NCI-H345 (cell line): ENCODE results near the gene PRPH.
A peak's percentile ranks its signal among the peaks of the same experiment; 100 is the strongest.

ENCODE experiments used
- DNase-seq: peaks from one replicate; lab custom pipeline; 2025; lab: John Stamatoyannopoulos, UW

PRPH gene

GRCh38 chr12:49346659-49347310 is 51.8 kb downstream of the PRPH start, which contains the start of gene DNAJC22:
TSS of gene DNAJC22 (plus strand) at chr12:49346888. CDS start at chr12:49348873, 1,985 bp downstream.
- no peak for DNase-seq

- DNase-seq: peak; percentile 33
Measured at GRCh38 chr12:49347311-49348193, 52.6 kb downstream of the PRPH start.
